Mesothelial cell of epicardium (in vitro differentiated cells): ENCODE measurements around the gene B3GNT5. TPM values are rescaled to one million over a fixed set of nuclear protein-coding genes. Genes with fewer than 3 reads are reported as not detected.

Experiments
- DNase-seq, 2 experiments: peaks; one replicate each; pipeline ENCODE4 v3.0.0; 2021; ENCODE audit warnings: low spot score in 2 of 2; ENCODE audit not compliant: unreplicated experiment in 2 of 2
- H3K27ac Mint-ChIP-seq: 2 replicates; pipeline ENCODE4 v1.8.0; 2021; ENCODE audit warnings: mixed read lengths
- H3K27me3 Mint-ChIP-seq: 2 replicates; pipeline ENCODE4 v1.8.0; 2021; ENCODE audit warnings: low read depth, mixed read lengths
- H3K36me3 Mint-ChIP-seq: 2 replicates; pipeline ENCODE4 v1.8.0; 2021; ENCODE audit warnings: mixed read lengths
- H3K4me1 Mint-ChIP-seq: 2 replicates; pipeline ENCODE4 v1.8.0; 2021; ENCODE audit warnings: mixed read lengths
- H3K4me3 Mint-ChIP-seq: 2 replicates; pipeline ENCODE4 v1.8.0; 2021; ENCODE audit warnings: mild to moderate bottlenecking, moderate library complexity, mixed read lengths
- H3K9me3 Mint-ChIP-seq: 2 replicates; pipeline ENCODE4 v1.8.0; 2021; ENCODE audit warnings: mixed read lengths
- CTCF ChIP-seq: fragments of 200-600 bp; sonication (generic); IDR thresholded peaks from one replicate; pipeline ENCODE4 v1.5.0; 2021; ENCODE audit warnings: antibody characterized with exemption; ENCODE audit not compliant: unreplicated experiment
- total RNA-seq: library from RNA; stranded (reverse); gene quantifications from 3 replicates; pipeline ENCODE4 v1.2.1, GENCODE V29; 2021

The B3GNT5 gene
- total RNA-seq, 1 donor from 2014 or later: 29.1 TPM

GRCh38 chr3:183247011-183247589 is 6.0 kb upstream of the B3GNT5 start:
- no peak for DNase-seq
- Mint-ChIP-seq H3K27me3 (no peaks in the 10 kb centered on the region), H3K9me3 (peaks cover 9% of the 10 kb centered on the region), H3K36me3 (peaks cover 3% of the 10 kb centered on the region), H3K4me3 (no peak overlapping the region), H3K4me1 (peaks cover 11% of the 10 kb centered on the region), H3K27ac (peak overlapping the region; percentile 26)
- no peak for TF ChIP-seq CTCF

- Mint-ChIP-seq H3K27ac (no peak overlapping the region), H3K27me3 (no peaks in the 10 kb centered on the region), H3K4me3 (no peak overlapping the region), H3K4me1 (peaks cover 15% of the 10 kb centered on the region), H3K36me3 (no peaks in the 10 kb centered on the region), H3K9me3 (no peaks in the 10 kb centered on the region)
- no peak for DNase-seq
- TF ChIP-seq CTCF: no peak
These were observed 3.9 kb upstream of the B3GNT5 start for GRCh38 chr3:183249006-183249718.

GRCh38 chr3:183252118-183252782 is 803 bp upstream of the B3GNT5 start:
- H3K36me3 Mint-ChIP-seq: no peaks in the 10 kb centered on the region
- no peaks in the 10 kb centered on the region for H3K27me3 Mint-ChIP-seq
- H3K9me3 Mint-ChIP-seq: no peaks in the 10 kb centered on the region
- no peak for DNase-seq
- peaks cover 18% of the 10 kb centered on the region for H3K4me1 Mint-ChIP-seq
- TF ChIP-seq CTCF: no peak
- peak overlapping the region; percentile 82 for H3K27ac Mint-ChIP-seq
- peak overlapping the region; percentile 74 for H3K4me3 Mint-ChIP-seq

- H3K27ac Mint-ChIP-seq: peak overlapping the region; percentile 93
- H3K4me3 Mint-ChIP-seq: peak overlapping the region; percentile 84
- H3K36me3 Mint-ChIP-seq: peaks cover 3% of the 10 kb centered on the region
- peak; percentile 42 to 73 for DNase-seq
- H3K27me3 Mint-ChIP-seq: no peaks in the 10 kb centered on the region
- H3K9me3 Mint-ChIP-seq: no peaks in the 10 kb centered on the region
- peaks cover 17% of the 10 kb centered on the region for H3K4me1 Mint-ChIP-seq
- TF ChIP-seq CTCF: no peak
These were observed 754 bp downstream of the B3GNT5 start for GRCh38 chr3:183253528-183254486.
